Activated T-cell treated with anti-CD3 and anti-CD28 coated beads for 1 hour (primary cell): Measurements from ENCODE around the gene CLSTN3.
"Not testable (repeated sequence)": the region's sequence is repeated elsewhere in the genome, so short reads cannot be mapped to it uniquely, and the experiment has no call there.

Experiments used
- DNase-seq: peaks from one replicate; pipeline ENCODE4 v3.0.0-alpha.2; 2020; ENCODE audit warnings: low read depth

Gene CLSTN3

DNA sequence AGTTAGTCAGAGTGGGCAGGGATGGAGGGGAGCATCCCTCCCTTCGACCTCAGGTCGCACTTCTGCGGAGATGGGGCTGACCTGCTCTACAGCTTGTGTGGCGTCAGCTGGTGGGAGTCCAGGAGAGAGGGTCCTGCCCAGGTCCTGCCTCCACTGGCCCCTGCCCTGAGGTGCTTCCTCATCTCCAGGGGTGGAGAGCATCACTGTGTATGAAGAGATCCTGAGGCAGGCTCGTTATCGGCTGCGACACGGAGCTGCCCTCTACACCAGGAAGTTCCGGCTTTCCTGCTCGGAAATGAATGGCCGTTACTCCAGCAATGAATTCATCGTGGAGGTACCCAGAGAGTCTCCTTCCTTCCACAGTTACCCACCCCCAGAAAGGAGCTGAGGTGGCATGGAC lies 20.2 kb downstream of the CLSTN3 start:
- DNase-seq = no peak

- DNase-seq = no peak
Observed at GRCh38 chr12:7150841-7151240, 20.7 kb downstream of the CLSTN3 start.

GRCh38 chr12:7151532-7151931 lies 21.4 kb downstream of the CLSTN3 start:
- no peak for DNase-seq

- no peak for DNase-seq
Observed at GRCh38 chr12:7152818-7153217, 22.6 kb downstream of the CLSTN3 start.

- DNase-seq = no peak
Observed at GRCh38 chr12:7154042-7154441, 23.9 kb downstream of the CLSTN3 start.

DNA sequence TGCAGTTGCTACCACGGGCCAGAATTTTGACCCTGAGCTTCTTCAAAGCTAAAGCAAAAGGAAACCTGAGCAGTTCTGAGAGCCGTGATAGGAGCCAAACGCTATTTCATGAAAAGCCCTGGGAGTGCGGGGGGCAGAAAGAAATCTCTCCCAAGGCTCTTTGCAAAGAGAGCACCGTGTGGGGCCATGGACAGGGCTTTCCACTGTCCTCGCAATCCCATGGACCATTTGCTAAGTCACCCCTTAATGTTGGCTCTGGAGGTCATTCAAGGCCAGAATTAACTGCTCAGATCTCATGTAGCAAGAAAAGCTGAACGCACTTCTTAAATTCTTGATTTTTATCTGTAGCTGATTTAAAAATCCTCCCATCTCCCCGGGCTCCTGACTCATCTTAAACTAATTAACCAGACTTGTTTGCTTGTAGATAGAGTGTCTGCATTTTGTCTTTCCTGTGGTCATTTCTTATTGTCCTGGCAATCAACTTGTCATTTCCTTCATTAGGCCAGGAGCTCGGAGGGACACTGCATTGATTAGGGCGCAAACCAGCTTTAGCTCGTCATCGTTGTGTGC lies 24.8 kb downstream of the CLSTN3 start:
- DNase-seq = no peak

- no peak for DNase-seq
Observed at GRCh38 chr12:7155471-7156034, 25.4 kb downstream of the CLSTN3 start.

DNA sequence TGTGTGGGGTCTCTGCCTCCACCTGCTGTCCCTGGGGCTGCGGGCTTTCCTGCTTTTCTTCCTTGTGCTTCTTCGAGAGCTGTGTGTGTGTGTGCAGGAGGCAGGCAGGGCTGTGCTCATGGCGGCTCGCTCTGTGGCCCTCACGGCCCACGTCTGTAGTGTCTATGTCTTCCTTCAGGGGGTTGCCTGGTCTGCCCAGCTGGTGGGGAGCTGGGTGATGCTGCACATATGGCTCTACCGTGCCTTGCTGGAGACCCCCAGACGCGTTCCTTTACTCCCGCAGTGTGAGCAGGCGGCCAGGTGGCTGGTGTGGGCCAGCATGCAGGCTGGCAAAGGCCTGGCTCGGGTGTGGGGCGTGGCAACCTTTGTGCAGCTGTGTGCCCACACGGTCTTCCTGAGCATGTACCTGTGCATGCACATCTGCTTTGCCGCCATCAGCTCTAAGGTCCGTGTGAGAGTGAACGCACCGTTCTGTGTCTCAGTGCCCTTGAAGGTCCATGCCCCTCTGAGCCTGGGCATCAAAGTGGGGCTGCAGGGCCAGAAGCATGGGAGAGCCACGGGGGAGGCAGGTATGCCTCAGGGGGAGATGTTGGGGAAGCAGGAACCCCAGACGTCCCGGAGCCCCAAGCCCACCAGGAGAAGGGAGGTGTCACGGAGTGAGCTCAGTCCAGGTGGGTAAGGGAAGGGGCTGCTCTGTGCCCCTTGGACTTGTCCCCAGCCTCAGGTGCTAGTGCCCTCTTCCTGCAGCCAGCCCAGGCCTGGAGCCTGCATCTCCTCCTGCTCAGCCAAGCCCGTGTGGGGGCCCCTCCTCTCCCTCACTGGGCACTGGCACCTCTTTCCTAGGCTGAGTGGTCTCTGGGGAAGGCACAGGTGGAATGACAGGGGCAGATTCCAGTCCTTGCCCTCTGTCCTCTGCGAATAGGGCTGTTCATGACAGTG lies 26.4 kb downstream of the CLSTN3 start:
- no peak for DNase-seq

GRCh38 chr12:7157391-7157790 lies 27.2 kb downstream of the CLSTN3 start:
- no peak for DNase-seq

DNA sequence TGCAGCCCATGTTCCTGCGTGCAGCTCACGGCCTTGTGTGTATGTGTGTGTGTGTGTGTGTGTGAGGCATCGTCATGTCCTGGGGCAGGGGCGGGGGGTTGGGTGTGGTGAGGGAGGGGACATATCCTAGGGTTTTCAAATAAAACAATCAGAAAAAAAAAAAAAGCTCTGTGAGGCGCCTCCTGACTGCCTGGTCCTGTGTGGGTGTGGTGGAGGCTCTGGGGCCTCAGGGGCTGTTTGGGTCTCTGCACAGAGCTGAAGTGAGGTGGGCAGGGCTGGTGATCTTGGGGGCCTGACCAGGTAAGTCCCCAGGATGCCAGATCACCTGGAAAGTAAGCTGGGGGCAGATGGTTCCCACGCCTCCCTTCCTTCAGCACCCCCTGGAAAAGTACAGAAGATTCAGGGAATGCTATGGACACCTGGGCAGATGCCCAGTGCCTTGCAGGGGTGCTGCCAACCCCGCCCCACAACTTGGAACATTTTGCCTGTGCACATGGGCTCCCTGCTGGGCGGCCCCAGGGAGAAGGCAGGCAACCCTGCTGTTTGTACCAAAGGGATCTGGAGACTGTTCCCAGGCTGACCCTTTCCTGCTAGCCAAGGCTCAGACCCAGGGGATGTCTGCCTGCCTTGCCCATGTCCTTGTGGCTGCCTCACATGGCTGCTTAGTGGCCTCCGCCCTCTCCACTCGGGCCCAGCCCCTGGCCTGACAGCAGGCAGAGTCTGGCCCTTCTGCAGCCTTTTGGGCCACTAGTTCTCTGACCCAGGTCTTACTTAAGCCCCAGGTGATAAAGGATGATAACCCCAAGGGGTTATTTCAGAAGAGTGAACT lies 28.8 kb downstream of the CLSTN3 start:
- no peak for DNase-seq

GRCh38 chr12:7160183-7160582 lies 30.0 kb downstream of the CLSTN3 start:
- DNase-seq = no peak

- DNase-seq = no peak
Observed at GRCh38 chr12:7161327-7161726, 31.2 kb downstream of the CLSTN3 start.

DNA sequence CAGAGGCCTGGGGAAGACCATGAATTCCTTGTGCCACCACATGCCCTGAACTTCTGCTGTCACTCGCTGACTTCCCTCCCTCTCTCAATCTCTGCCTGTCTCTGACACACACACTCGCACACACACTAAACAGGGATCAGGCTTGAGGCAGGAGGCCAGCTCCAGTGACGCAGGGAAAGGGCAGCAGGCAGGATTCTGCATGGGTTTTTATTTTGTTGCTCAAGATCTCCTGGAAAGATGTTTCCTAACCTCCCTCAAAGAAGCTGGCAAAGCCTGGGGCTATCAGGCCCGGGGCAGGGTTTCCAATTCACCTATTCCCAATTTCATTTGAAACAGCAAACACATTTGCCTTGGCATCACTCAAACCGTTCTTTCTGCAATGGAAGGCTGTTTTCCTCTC lies 31.6 kb downstream of the CLSTN3 start:
- DNase-seq = no peak

DNA sequence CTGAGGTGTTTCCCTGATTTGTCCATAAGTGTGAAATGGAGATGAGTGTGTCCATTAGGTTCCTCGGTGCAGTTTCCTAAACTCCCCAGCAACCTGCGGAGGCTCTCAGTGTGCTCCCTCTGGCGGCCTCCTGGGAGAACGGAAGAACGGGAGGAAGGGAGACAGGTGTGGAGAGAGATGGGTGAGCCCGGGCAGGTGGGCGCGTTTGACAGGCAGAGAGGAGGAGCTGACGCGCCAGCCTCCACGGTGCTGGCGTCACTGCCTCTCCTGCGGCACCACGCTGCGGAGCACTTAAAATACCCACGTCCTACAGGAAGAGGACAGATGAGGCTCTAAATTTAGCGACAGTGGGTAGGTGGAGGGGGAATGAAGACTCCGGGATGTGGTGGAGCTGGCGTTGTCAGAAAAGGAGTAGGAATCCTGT lies 32.5 kb downstream of the CLSTN3 start:
- DNase-seq = no peak

GRCh38 chr12:7169951-7170350 lies 39.8 kb downstream of the CLSTN3 start:
- DNase-seq = no peak

DNA sequence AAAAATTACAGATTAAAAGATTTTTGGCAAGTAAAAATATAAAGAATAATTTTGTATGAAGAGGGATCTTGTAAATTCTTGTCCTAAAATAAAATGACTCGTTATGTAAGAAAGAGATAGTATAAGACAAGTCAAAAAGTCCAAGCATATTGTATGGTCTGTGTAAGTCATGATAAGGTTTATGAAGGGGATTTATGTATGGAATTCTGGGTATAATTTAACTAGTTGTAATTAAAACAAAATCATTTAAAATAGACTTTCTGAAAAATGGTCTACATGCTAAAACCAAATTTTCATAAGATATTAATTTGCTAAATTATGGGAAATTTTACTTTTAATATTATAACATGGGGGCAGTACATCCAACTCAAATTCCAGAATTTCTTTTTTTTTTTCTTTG lies 41.7 kb downstream of the CLSTN3 start:
- no peak for DNase-seq

- no peak for DNase-seq
Observed at GRCh38 chr12:7175493-7175892, 45.3 kb downstream of the CLSTN3 start.

GRCh38 chr12:7176595-7176994 lies 46.4 kb downstream of the CLSTN3 start:
- DNase-seq = no peak

DNA sequence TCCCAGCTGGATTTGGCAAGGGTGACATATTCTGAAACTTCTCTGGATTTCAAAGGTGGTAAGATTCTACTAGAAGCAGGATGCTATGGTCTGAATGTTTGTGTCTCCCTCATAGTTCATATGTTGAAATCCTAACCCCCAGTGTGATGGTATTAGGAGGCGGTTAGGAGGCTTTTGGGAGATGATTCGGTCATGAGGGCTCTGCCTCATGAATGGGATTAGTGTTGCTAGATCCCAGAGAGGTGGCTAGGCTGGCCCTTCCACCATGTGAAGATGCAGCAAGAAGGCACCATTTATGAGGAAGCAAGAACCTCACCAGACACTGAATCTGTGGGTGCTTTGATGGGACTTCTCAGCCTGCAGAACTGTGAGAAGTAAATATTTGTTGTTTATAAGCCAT lies 48.3 kb downstream of the CLSTN3 start:
- DNase-seq = no peak

DNA sequence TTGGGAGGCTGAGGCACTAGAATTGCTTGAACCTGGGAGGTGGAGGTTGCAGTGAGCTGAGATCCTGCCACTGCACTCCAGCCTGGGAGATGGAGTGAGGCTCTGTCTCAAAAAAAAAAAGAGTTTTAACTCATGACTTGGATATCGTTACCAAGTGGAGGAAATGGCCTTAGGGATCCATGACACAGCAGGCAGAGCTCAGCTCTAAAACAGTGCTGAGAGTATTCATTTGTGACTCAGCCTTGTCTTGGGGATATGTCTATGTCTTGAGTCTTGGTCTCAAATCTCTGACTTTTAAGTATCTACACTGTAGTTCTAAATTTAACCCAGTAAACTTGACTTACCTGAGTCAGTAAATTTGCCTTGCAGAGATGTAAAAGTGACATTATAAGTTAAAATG lies 50.5 kb downstream of the CLSTN3 start:
- DNase-seq = no peak

GRCh38 chr12:7186058-7186457 lies 55.9 kb downstream of the CLSTN3 start:
- not testable (repeated sequence) for DNase-seq
